GM19328 (cell line): ENCODE results near the gene TAOK3.
"Not testable (repeated sequence)": the region's sequence is repeated elsewhere in the genome, so short reads cannot be mapped to it uniquely, and the experiment has no call there.

ENCODE experiments used
- ATAC-seq: cut with Tn5 transposase; IDR thresholded peaks from one replicate; pipeline ENCODE4 v1.9.1; 2021; ENCODE audit warnings: mild to moderate bottlenecking, moderate library complexity; ENCODE audit not compliant: unreplicated experiment

The TAOK3 gene

GRCh38 chr12:118374126-118374725 lies 1.5 kb upstream of the TAOK3 start:
- no peak for ATAC-seq

GRCh38 chr12:118373616-118374015 lies 909 bp upstream of the TAOK3 start:
- no peak for ATAC-seq

GRCh38 chr12:118371321-118372282 lies 1.1 kb downstream of the TAOK3 start:
- ATAC-seq: no peak

GRCh38 chr12:118370601-118371000 lies 2.1 kb downstream of the TAOK3 start:
- no peak for ATAC-seq

GRCh38 chr12:118368821-118369220 lies 3.9 kb downstream of the TAOK3 start:
- ATAC-seq: no peak

- no peak for ATAC-seq
Measured at GRCh38 chr12:118361889-118362288, 10.8 kb downstream of the TAOK3 start.

GRCh38 chr12:118361092-118361404 lies 11.7 kb downstream of the TAOK3 start:
- ATAC-seq: no peak

GRCh38 chr12:118359541-118359915 lies 13.2 kb downstream of the TAOK3 start:
- no peak for ATAC-seq

- no peak for ATAC-seq
Measured at GRCh38 chr12:118358612-118359540, 13.8 kb downstream of the TAOK3 start.

- no peak for ATAC-seq
Measured at GRCh38 chr12:118358008-118358359, 14.7 kb downstream of the TAOK3 start.

GRCh38 chr12:118357257-118358007 lies 15.3 kb downstream of the TAOK3 start:
- ATAC-seq: no peak

- ATAC-seq: no peak
Measured at GRCh38 chr12:118356809-118357256, 15.9 kb downstream of the TAOK3 start.

- no peak for ATAC-seq
Measured at GRCh38 chr12:118355843-118356242, 16.9 kb downstream of the TAOK3 start.

- no peak for ATAC-seq
Measured at GRCh38 chr12:118354903-118355302, 17.8 kb downstream of the TAOK3 start.

- ATAC-seq: not testable (repeated sequence)
Measured at GRCh38 chr12:118354503-118354902, 18.2 kb downstream of the TAOK3 start.

GRCh38 chr12:118353721-118354120 lies 19.0 kb downstream of the TAOK3 start:
- ATAC-seq: no peak

- ATAC-seq: no peak
Measured at GRCh38 chr12:118350908-118351559, 21.7 kb downstream of the TAOK3 start.

GRCh38 chr12:118347916-118348315 lies 24.8 kb downstream of the TAOK3 start:
- no peak for ATAC-seq

- ATAC-seq: peak; percentile 67
Measured at GRCh38 chr12:118346895-118347294, 25.8 kb downstream of the TAOK3 start.

GRCh38 chr12:118345355-118345754 lies 27.4 kb downstream of the TAOK3 start:
- ATAC-seq: no peak
